Right cardiac atrium (tissue), 5 donors: ENCODE data around the gene LRCOL1. TPM values are rescaled to one million over a fixed set of nuclear protein-coding genes. Genes with fewer than 3 reads are reported as not detected.

Source experiments
- ATAC-seq, 2 donors: fragments of 200-7000 bp; cut with Tn5 transposase; one replicate each; pipeline versions ENCODE4 v1.8.0 to v1.9.1; 2020; ENCODE audit warnings: moderate library complexity in 2 of 2, mild to moderate bottlenecking in 1 of 2
- DNase-seq, 3 donors: peaks; one replicate each; pipeline ENCODE4 v3.0.0-alpha.2; 2020
- H3K27ac ChIP-seq: one replicate; pipeline ENCODE4 v1.5.1; 2013; ENCODE audit warnings: mild to moderate bottlenecking, low read length, control low read depth, moderate library complexity
- H3K27me3 ChIP-seq: one replicate; pipeline ENCODE4 v1.6.1; 2013; ENCODE audit not compliant: control insufficient read depth, insufficient read depth
- H3K4me1 ChIP-seq: one replicate; pipeline ENCODE4 v1.6.1; 2013; ENCODE audit warnings: low read length; ENCODE audit not compliant: control insufficient read depth, insufficient read depth
- H3K4me3 ChIP-seq: one replicate; pipeline ENCODE4 v1.5.1; 2013; ENCODE audit warnings: low read length, control low read depth
- H3K9me3 ChIP-seq: one replicate; pipeline ENCODE4 v1.6.1; 2013; ENCODE audit warnings: low read length; ENCODE audit not compliant: control insufficient read depth
- WGBS: extraction: QIAGEN DNeasy Blood & Tissue Kit; methylation state at CpG from one replicate; pipeline ENCODE4 v1.1.7; 2013; 5-methylcytosine and 5-hydroxymethylcytosine counted together
- intact Hi-C, 4 donors: fragments of 100-400 bp; cut with DNase I; formaldehyde crosslinking; loops; one replicate each; pipeline versions ENCODE4 v1.11.0 to v1.14.0; 2022 to 2023
- polyA plus RNA-seq: library from polyadenylated mRNA; stranded (reverse); fragments of 200-250 nt; gene quantifications from one replicate; pipeline ENCODE4 v1.2.3, GENCODE V29; 2013
- total RNA-seq, 4 donors: library from RNA; stranded (reverse); fragmentation: NEBNext Ultra II Directional; extraction: Animal tissue kit (Norgen Biotek cat#: 25700); gene quantifications; one replicate each; pipeline ENCODE4 v1.2.1, GENCODE V29; 2021
- donor health status: healthy with polysubstance abuse.
- donor health status: DM: no; HTN: yes; CAD: no.
- donor health status: DM: no; HTN: no; CAD: no.
- donor health status: DM: no; HTN: yes; CAD: no; lungs with severe emphysema.
- donor health status: DM: yes; HTN: yes; CAD: no.

The LRCOL1 gene
- total and polyA plus RNA-seq, 5 donors, result not detected

- Histone ChIP-seq H3K27ac (no peak overlapping the region), H3K9me3 (no peaks in the 10 kb centered on the region), H3K4me1 (no peaks in the 10 kb centered on the region), H3K27me3 (no peaks in the 10 kb centered on the region), H3K4me3 (peak overlapping the region; percentile 73)
- WGBS, result under 1% methylated on average over 98 of the region's 98 CpGs
- ATAC-seq, result peak; percentile 36 to 46
- intact Hi-C loops, result no loop called here
- DNase-seq, result peak in 1 of 3 donors; percentile 82
Measured at GRCh38 chr12:132559652-132560363, 50.6 kb downstream of the LRCOL1 start.

GRCh38 chr12:132558861-132559623, 51.3 kb downstream of the LRCOL1 start:
- DNase-seq (no peak), ATAC-seq (no peak)
- H3K4me1 ChIP-seq, result no peaks in the 10 kb centered on the region
- H3K27ac ChIP-seq, result no peak overlapping the region
- WGBS, result 62% methylated on average over 45 of the region's 45 CpGs
- peak overlapping the region; percentile 73 for H3K4me3 ChIP-seq
- intact Hi-C loops, result no loop called here
- no peaks in the 10 kb centered on the region for H3K27me3 ChIP-seq
- no peaks in the 10 kb centered on the region for H3K9me3 ChIP-seq

- no peak overlapping the region for H3K4me3 ChIP-seq
- intact Hi-C loops, result no loop called here
- DNase-seq (no peak), ATAC-seq (no peak)
- no peak overlapping the region for H3K27ac ChIP-seq
- no peaks in the 10 kb centered on the region for H3K4me1 ChIP-seq
- WGBS, result 79% methylated on average over 35 of the region's 35 CpGs
- H3K9me3 ChIP-seq, result no peaks in the 10 kb centered on the region
- H3K27me3 ChIP-seq, result no peaks in the 10 kb centered on the region
Measured at GRCh38 chr12:132558042-132558856, 52.1 kb downstream of the LRCOL1 start.

- DNase-seq (no peak), ATAC-seq (no peak)
- H3K27me3 ChIP-seq, result no peaks in the 10 kb centered on the region
- no peak overlapping the region for H3K27ac ChIP-seq
- no peak overlapping the region for H3K4me3 ChIP-seq
- no peaks in the 10 kb centered on the region for H3K4me1 ChIP-seq
- H3K9me3 ChIP-seq, result no peaks in the 10 kb centered on the region
- intact Hi-C loops, result no loop called here
- WGBS, result 90% methylated on average over 19 of the region's 19 CpGs
Measured at GRCh38 chr12:132557291-132558015, 52.9 kb downstream of the LRCOL1 start.

GRCh38 chr12:132556801-132557200, 53.6 kb downstream of the LRCOL1 start:
- Histone ChIP-seq H3K4me3 (no peak overlapping the region), H3K9me3 (no peaks in the 10 kb centered on the region), H3K4me1 (no peaks in the 10 kb centered on the region), H3K27ac (no peak overlapping the region), H3K27me3 (no peaks in the 10 kb centered on the region)
- WGBS, result 88% methylated on average over 17 of the region's 17 CpGs
- no peak for ATAC-seq
- intact Hi-C loops, result no loop called here
- no peak for DNase-seq

- ATAC-seq, result no peak
- WGBS, result 95% methylated on average over 16 of the region's 16 CpGs
- intact Hi-C loops, result no loop called here
Measured at GRCh38 chr12:132556216-132556615, 54.2 kb downstream of the LRCOL1 start.

GRCh38 chr12:132555686-132556085, 54.7 kb downstream of the LRCOL1 start:
- H3K4me3 ChIP-seq, result no peak overlapping the region
- no peaks in the 10 kb centered on the region for H3K9me3 ChIP-seq
- no peak for DNase-seq
- no peaks in the 10 kb centered on the region for H3K27me3 ChIP-seq
- WGBS, result 95% methylated on average over 13 of the region's 13 CpGs
- intact Hi-C loops, result no loop called here
- no peaks in the 10 kb centered on the region for H3K4me1 ChIP-seq
- no peak overlapping the region for H3K27ac ChIP-seq
- ATAC-seq, result no peak

More at GRCh38 chr12:132556216-132556615, 54.2 kb downstream of the LRCOL1 start:
- no peaks in the 10 kb centered on the region for H3K4me1 ChIP-seq
- DNase-seq, result no peak
- no peaks in the 10 kb centered on the region for H3K27me3 ChIP-seq
- H3K27ac ChIP-seq, result no peak overlapping the region
- H3K9me3 ChIP-seq, result no peaks in the 10 kb centered on the region
- no peak overlapping the region for H3K4me3 ChIP-seq

GRCh38 chr12:132554845-132555630, 55.3 kb downstream of the LRCOL1 start:
- Histone ChIP-seq H3K4me1 (no peaks in the 10 kb centered on the region), H3K9me3 (no peaks in the 10 kb centered on the region), H3K4me3 (no peak overlapping the region), H3K27ac (no peak overlapping the region), H3K27me3 (no peaks in the 10 kb centered on the region)
- DNase-seq, result no peak
- intact Hi-C loops, result no loop called here
- WGBS, result 92% methylated on average over 53 of the region's 53 CpGs
- ATAC-seq, result no peak
